PC-9 (cell line): ENCODE measurements around the gene SELE.

ENCODE experiments used
- EZH2 ChIP-seq: fragments of 200-600 bp; sonication (generic); IDR thresholded peaks from 2 replicates; pipeline ENCODE4 v1.8.0; 2017; ENCODE audit warnings: antibody characterized with exemption, low read depth
- TF ChIP-seq, protein P1 (sequence below): fragments of 200-600 bp; sonication (generic); conservative IDR thresholded peaks from 2 replicates; pipeline ENCODE4 v1.6.1; 2017; ENCODE audit warnings: mixed run types, antibody characterized with exemption, mild to moderate bottlenecking, moderate library complexity

DNA sequence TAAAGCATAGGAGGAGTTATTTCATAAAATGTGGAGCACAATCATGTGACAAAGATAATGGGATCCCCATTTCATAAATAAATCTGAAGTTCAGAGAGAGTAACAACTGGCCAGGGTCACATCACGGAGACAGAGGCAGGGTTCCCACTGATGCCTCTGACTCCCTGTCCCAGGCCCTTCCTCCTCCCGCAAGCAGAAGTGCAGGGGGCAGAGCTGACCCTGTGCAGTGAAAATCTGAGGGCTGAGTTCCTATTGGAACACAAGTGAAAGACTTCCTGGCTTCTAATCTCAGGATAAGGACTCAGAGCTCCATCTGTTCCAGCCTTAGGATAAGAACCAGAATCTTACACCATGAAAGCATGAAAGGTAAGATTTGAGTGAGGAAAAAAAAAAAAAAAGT lies 44.5 kb downstream of the SELE start:
- TF ChIP-seq, protein P1, sequence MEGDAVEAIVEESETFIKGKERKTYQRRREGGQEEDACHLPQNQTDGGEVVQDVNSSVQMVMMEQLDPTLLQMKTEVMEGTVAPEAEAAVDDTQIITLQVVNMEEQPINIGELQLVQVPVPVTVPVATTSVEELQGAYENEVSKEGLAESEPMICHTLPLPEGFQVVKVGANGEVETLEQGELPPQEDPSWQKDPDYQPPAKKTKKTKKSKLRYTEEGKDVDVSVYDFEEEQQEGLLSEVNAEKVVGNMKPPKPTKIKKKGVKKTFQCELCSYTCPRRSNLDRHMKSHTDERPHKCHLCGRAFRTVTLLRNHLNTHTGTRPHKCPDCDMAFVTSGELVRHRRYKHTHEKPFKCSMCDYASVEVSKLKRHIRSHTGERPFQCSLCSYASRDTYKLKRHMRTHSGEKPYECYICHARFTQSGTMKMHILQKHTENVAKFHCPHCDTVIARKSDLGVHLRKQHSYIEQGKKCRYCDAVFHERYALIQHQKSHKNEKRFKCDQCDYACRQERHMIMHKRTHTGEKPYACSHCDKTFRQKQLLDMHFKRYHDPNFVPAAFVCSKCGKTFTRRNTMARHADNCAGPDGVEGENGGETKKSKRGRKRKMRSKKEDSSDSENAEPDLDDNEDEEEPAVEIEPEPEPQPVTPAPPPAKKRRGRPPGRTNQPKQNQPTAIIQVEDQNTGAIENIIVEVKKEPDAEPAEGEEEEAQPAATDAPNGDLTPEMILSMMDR = no peak
- TF ChIP-seq EZH2 = no peak
